Tibial nerve (tissue), 4 donors: ENCODE results near the gene TRIOBP. TPM values are rescaled to one million over a fixed set of nuclear protein-coding genes. Genes with fewer than 3 reads are reported as not detected.
"Not testable (repeated sequence)": the region's sequence is repeated elsewhere in the genome, so short reads cannot be mapped to it uniquely, and the experiment has no call there.

ENCODE experiments used
- DNase-seq, 2 donors: peaks; one replicate each; pipeline ENCODE4 v3.0.0-alpha.2; 2019; ENCODE audit warnings: low spot score in 2 of 2
- H3K27ac ChIP-seq, 4 donors: fragments of 200-600 bp; sonication (generic) in 3 of 4; one replicate each; pipeline ENCODE4 v1.5.1; 2017 to 2019; ENCODE audit warnings: mild to moderate bottlenecking in 1 of 4
- H3K27me3 ChIP-seq, 2 donors: fragments of 200-600 bp; sonication (generic) in 1 of 2; one replicate each; pipeline versions ENCODE4 v1.5.1 to v1.6.0; 2017 to 2019
- H3K36me3 ChIP-seq, 3 donors: fragments of 200-600 bp; sonication (generic); one replicate each; pipeline ENCODE4 v1.5.1; 2018 to 2019
- H3K4me1 ChIP-seq, 4 donors: fragments of 200-600 bp; sonication (generic) in 3 of 4; one replicate each; pipeline ENCODE4 v1.5.1; 2017 to 2019
- H3K4me3 ChIP-seq, 4 donors: fragments of 200-600 bp; sonication (generic) in 3 of 4; one replicate each; pipeline ENCODE4 v1.5.1; 2017 to 2019; ENCODE audit warnings: mild to moderate bottlenecking in 1 of 4, moderate library complexity in 1 of 4
- H3K9me3 ChIP-seq, 4 donors: fragments of 200-600 bp; sonication (generic) in 3 of 4; one replicate each; pipeline ENCODE4 v1.5.1; 2017 to 2019
- CTCF ChIP-seq, 5 experiments: fragments of 200-600 bp in 3 of 5; fragments of 450-650 bp in 2 of 5; sonication (generic) in 3 of 5; IDR thresholded peaks; one replicate each; pipeline ENCODE4 v1.5.1; 2016 to 2019; ENCODE audit warnings: antibody characterized with exemption in 5 of 5, mild to moderate bottlenecking in 3 of 5, moderate library complexity in 2 of 5
- EP300 ChIP-seq, 2 donors: sonication (generic); formaldehyde crosslinking; IDR thresholded peaks; one replicate each; pipeline ENCODE4 v1.6.1; 2017; ENCODE audit warnings: antibody characterized with exemption in 2 of 2, mild to moderate bottlenecking in 1 of 2
- POLR2A ChIP-seq, 2 donors: fragments of 450-650 bp; IDR thresholded peaks; one replicate each; pipeline ENCODE4 v1.6.1; 2017; ENCODE audit warnings: antibody characterized with exemption in 2 of 2, mild to moderate bottlenecking in 2 of 2, moderate library complexity in 2 of 2
- WGBS, 2 donors: methylation state at CpG; one replicate each; pipeline ENCODE4 v1.1.5; 2018; 5-methylcytosine and 5-hydroxymethylcytosine counted together
- total RNA-seq, 4 donors: library from RNA; depleted of rRNA; stranded (reverse); fragments of >200 nt; gene quantifications; one replicate each; pipeline ENCODE4 v1.1.0, GENCODE V29; 2016

Gene TRIOBP
- total RNA-seq, 4 donors from 2014 or later = 140 to 160 (median 151) TPM

DNA sequence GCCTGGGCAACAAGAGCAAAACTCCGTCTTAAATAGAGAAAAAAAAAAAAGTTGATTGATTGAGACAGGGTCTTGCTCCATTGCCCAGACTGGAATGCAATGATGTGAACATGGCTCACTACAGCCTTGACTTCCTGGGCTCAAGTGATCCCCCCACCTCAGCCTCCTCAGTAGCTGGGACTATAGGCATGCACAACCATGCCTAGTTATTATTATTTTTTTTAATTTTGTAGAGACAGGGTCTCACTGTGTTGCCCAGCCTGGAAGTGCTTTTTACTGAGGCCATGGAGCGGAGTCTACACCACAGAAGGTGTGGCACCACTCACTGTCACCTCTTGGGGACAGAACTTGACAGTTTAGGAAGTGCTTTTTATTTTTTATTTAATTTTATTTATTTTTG, 17.8 kb downstream of the TRIOBP start:
- Histone ChIP-seq H3K36me3 (peaks cover 0 to 23% (median 0%) of the 10 kb centered on the region in 3 donors), H3K4me3 (no peak overlapping the region), H3K4me1 (no peaks in the 10 kb centered on the region), H3K27ac (no peak overlapping the region), H3K9me3 (no peaks in the 10 kb centered on the region), H3K27me3 (no peaks in the 10 kb centered on the region)
- TF ChIP-seq CTCF (IDR thresholded peaks at IDR 0.05) (no peak), POLR2A (IDR thresholded peaks at IDR 0.05) (no peak), EP300 (IDR thresholded peaks at IDR 0.05) (no peak)
- WGBS, 2 donors = 87 to 89% methylated on average over 2 of the region's 2 CpGs
- DNase-seq = no peak

- TF ChIP-seq CTCF (IDR thresholded peaks at IDR 0.05) (no peak), EP300 (IDR thresholded peaks at IDR 0.05) (no peak), POLR2A (IDR thresholded peaks at IDR 0.05) (no peak)
- Histone ChIP-seq H3K36me3 (peaks cover 0 to 22% (median 0%) of the 10 kb centered on the region in 3 donors), H3K4me1 (no peaks in the 10 kb centered on the region), H3K4me3 (no peak overlapping the region), H3K9me3 (no peaks in the 10 kb centered on the region), H3K27ac (no peak overlapping the region), H3K27me3 (no peaks in the 10 kb centered on the region)
- no peak for DNase-seq
- 91 to 93% methylated on average over 7 of the region's 7 CpGs for WGBS, 2 donors
Measured at GRCh38 chr22:37715760-37716159, 18.9 kb downstream of the TRIOBP start.

DNA sequence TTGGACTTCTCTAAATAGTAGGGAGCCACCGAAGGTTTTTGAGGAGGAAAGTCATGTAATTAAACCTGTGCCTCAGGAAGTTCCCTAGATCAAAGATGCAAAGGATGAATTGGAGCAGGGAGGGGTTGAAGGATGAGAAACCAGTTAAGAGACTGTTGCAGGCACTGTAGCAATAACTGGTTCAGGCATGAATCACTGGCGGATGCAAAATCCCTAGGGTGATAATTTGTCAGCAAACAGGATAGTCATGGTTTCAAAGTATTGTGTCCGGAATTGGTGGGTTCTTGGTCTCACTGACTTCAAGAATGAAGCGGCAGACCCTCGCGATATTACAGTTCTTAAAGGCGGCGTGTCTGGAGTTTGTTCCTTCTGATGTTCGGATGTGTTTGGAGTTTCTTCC, 19.9 kb downstream of the TRIOBP start:
- no peak overlapping the region for H3K4me3 ChIP-seq
- peaks cover 0 to 22% (median 0%) of the 10 kb centered on the region in 3 donors for H3K36me3 ChIP-seq
- 93 to 96% methylated on average over 9 of the region's 9 CpGs for WGBS, 2 donors
- H3K4me1 ChIP-seq = no peaks in the 10 kb centered on the region
- H3K27me3 ChIP-seq = no peaks in the 10 kb centered on the region
- no peak for DNase-seq
- no peaks in the 10 kb centered on the region for H3K9me3 ChIP-seq
- no peak overlapping the region for H3K27ac ChIP-seq
- no peak for TF ChIP-seq EP300 (IDR thresholded peaks at IDR 0.05)
- TF ChIP-seq CTCF (IDR thresholded peaks at IDR 0.05) = no peak
- TF ChIP-seq POLR2A (IDR thresholded peaks at IDR 0.05) = no peak

GRCh38 chr22:37717235-37717634, 20.4 kb downstream of the TRIOBP start:
- not testable (repeated sequence) for H3K4me3 ChIP-seq, H3K4me1 ChIP-seq, H3K9me3 ChIP-seq, H3K27ac ChIP-seq, DNase-seq, H3K27me3 ChIP-seq
- peaks cover 0 to 22% (median 0%) of the 10 kb centered on the region in 3 donors for H3K36me3 ChIP-seq
- 80 to 89% methylated on average over 7 of the region's 7 CpGs for WGBS, 2 donors

DNA sequence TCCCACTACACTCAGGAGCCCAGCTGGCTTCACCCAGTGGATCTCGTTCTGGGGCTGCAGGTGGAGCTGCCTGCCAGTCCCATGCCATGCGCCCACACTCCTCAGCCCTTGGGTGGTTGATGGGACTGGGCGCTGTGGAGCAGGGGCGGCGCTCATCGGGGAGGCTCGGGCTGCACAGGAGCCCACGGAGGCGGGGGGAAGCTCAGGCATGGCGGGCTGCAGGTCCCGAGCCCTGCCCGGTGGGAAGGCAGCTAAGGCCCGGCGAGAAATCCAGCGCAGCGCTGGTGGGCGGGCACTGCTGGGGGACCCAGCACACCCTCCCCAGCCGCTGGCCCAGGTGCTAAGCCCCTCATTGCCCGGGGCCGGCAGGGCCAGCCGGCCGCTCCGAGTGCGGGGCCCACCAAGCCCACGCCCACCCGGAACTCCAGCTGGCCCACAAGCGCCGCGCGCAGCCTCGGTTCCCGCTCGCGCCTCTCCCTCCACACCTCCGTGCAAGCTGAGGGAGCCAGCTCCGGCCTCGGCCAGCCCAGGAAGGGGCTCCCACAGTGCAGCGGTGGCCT, 21.0 kb downstream of the TRIOBP start:
- DNase-seq, H3K27me3 ChIP-seq, H3K4me3 ChIP-seq, H3K9me3 ChIP-seq, H3K4me1 ChIP-seq, H3K27ac ChIP-seq: not testable (repeated sequence)
- H3K36me3 ChIP-seq = peaks cover 0 to 23% (median 0%) of the 10 kb centered on the region in 3 donors
- WGBS, 2 donors = 97 to 99% methylated on average over 15 to 32 of the region's 38 CpGs

- peaks cover 0 to 8% (median 0%) of the 10 kb centered on the region in 3 donors for H3K36me3 ChIP-seq
- no peak for DNase-seq
- WGBS, 2 donors = 91 to 92% methylated on average over 25 of the region's 25 CpGs
- no peak overlapping the region for H3K27ac ChIP-seq
- no peaks in the 10 kb centered on the region for H3K9me3 ChIP-seq
- no peak overlapping the region for H3K4me3 ChIP-seq
- TF ChIP-seq EP300 (IDR thresholded peaks at IDR 0.05) (no peak), CTCF (IDR thresholded peaks at IDR 0.05) (no peak), POLR2A (IDR thresholded peaks at IDR 0.05) (no peak)
- no peaks in the 10 kb centered on the region for H3K27me3 ChIP-seq
- peaks cover 0 to 15% (median 3%) of the 10 kb centered on the region in 4 donors for H3K4me1 ChIP-seq
Measured at GRCh38 chr22:37725551-37726240, 28.8 kb downstream of the TRIOBP start.
